Common myeloid progenitor, CD34-positive (primary cell): Measurements from ENCODE around the gene ITGAL.

ENCODE experiments used
- CTCF ChIA-PET: fragments of 350-600 bp; sonication (Branson Sonifier 250); formaldehyde crosslinking; loops from one replicate; lab custom pipeline; 2021; ENCODE audit warnings: antibody characterized with exemption; lab: Charles Lee
- POLR2A ChIA-PET: fragments of 350-600 bp; sonication (Branson Sonifier 250); formaldehyde crosslinking; loops from one replicate; lab custom pipeline; 2021; ENCODE audit warnings: antibody characterized with exemption; lab: Charles Lee
- DNase-seq, 3 donors: peaks; one replicate each; pipeline versions ENCODE4 v3.0.0 to v3.0.0-alpha.2; 2013
- H3K27ac ChIP-seq, 2 experiments: 1 replicate in 1 of 2; 2 replicates in 1 of 2; pipeline ENCODE4 v1.7.0; 2013; ENCODE audit warnings: inconsistent platforms in 2 of 2, low read length in 2 of 2, mild to moderate bottlenecking in 2 of 2, low read depth in 1 of 2, moderate library complexity in 1 of 2; ENCODE audit not compliant: severe bottlenecking in 2 of 2, insufficient read depth in 1 of 2, poor library complexity in 1 of 2
- H3K27me3 ChIP-seq, 5 experiments: replicated peaks in 2 of 5; 1 replicate in 3 of 5; 2 replicates in 2 of 5; pipeline versions ENCODE4 v1.6.1 to v1.7.0; 2013; ENCODE audit warnings: low read length in 4 of 5, mild to moderate bottlenecking in 2 of 5, moderate library complexity in 2 of 5, inconsistent platforms in 1 of 5; ENCODE audit not compliant: insufficient read depth in 5 of 5, control insufficient read depth in 4 of 5
- H3K36me3 ChIP-seq, 4 experiments: 1 replicate in 2 of 4; 2 replicates in 2 of 4; pipeline versions ENCODE4 v1.6.1 to v1.7.0; 2013; ENCODE audit warnings: low read length in 3 of 4, control low read depth in 1 of 4, mild to moderate bottlenecking in 1 of 4; ENCODE audit not compliant: control insufficient read depth in 4 of 4, insufficient read depth in 4 of 4
- H3K4me1 ChIP-seq, 4 experiments: 1 replicate in 3 of 4; 2 replicates in 1 of 4; pipeline versions ENCODE4 v1.6.1 to v1.7.1; 2013; ENCODE audit warnings: low read length in 3 of 4, mild to moderate bottlenecking in 3 of 4, control low read depth in 1 of 4, inconsistent platforms in 1 of 4, moderate library complexity in 1 of 4; ENCODE audit not compliant: control insufficient read depth in 4 of 4, insufficient read depth in 4 of 4; ENCODE audit errors: control extremely low read depth in 1 of 4
- H3K4me3 ChIP-seq, 7 experiments: 1 replicate in 4 of 7; 2 replicates in 3 of 7; pipeline versions ENCODE4 v1.5.1 to v1.7.0; 2013; ENCODE audit warnings: mild to moderate bottlenecking in 7 of 7, low read length in 6 of 7, moderate library complexity in 6 of 7, inconsistent platforms in 2 of 7, low read depth in 2 of 7, control low read depth in 1 of 7; ENCODE audit not compliant: insufficient read depth in 4 of 7, control insufficient read depth in 1 of 7; ENCODE audit errors: extremely low read depth in 1 of 7
- H3K9me3 ChIP-seq, 5 experiments: 1 replicate in 4 of 5; 2 replicates in 1 of 5; pipeline versions ENCODE4 v1.6.1 to v1.7.1; 2013; ENCODE audit warnings: low read length in 4 of 5, mild to moderate bottlenecking in 2 of 5, inconsistent platforms in 1 of 5, low read depth in 1 of 5, moderate library complexity in 1 of 5; ENCODE audit not compliant: control insufficient read depth in 4 of 5, insufficient read depth in 2 of 5; ENCODE audit errors: control extremely low read depth in 1 of 5
- WGBS: methylation state at CpG from one replicate; pipeline ENCODE4 v1.1.5; 2013; ENCODE audit not compliant: insufficient coverage; 5-methylcytosine and 5-hydroxymethylcytosine counted together

ITGAL gene

DNA sequence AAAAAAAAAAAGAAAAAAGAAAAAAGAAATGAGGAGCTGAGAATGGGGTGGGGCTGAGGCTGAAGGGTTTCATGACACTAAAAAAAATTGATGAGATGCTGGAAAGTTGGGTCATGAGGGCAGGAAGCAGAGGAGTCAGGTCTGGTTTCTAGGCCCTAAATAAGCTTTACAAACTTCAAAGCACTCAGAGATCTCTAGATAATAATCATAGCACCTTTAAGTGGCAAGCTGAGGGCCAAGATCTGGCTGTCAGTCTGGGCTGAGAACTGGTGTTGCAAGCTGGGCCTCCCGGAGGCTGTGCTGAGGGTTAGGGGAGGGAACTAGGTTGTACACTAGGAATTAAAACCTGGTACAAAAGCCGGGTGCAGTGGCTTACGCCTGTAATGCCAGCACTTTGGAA lies 79.2 kb downstream of the ITGAL start:
- DNase-seq: no peak
- no peaks in the 10 kb centered on the region for H3K27me3 ChIP-seq
- H3K4me3 ChIP-seq: no peak overlapping the region
- H3K27ac ChIP-seq: no peak overlapping the region
- H3K4me1 ChIP-seq: peaks cover 0 to 14% (median 11%) of the 10 kb centered on the region in 4 experiments
- no peaks in the 10 kb centered on the region for H3K9me3 ChIP-seq
- ChIA-PET POLR2A (interaction anchor here (0.7 kb wide), 1 partner anchor 17 kb away, joined by 3 read pairs; the partner anchor contains the start of gene ZNF747), CTCF (interaction anchor here (0.9 to 1.6 kb wide), 2 partner anchors 16 to 77 kb away, joined by 3 to 4 read pairs; no protein-coding TSS in a partner anchor)
- H3K36me3 ChIP-seq: peaks cover 0 to 34% (median 21%) of the 10 kb centered on the region in 4 experiments
- WGBS: 100% methylated on average over 3 of the region's 3 CpGs

DNA sequence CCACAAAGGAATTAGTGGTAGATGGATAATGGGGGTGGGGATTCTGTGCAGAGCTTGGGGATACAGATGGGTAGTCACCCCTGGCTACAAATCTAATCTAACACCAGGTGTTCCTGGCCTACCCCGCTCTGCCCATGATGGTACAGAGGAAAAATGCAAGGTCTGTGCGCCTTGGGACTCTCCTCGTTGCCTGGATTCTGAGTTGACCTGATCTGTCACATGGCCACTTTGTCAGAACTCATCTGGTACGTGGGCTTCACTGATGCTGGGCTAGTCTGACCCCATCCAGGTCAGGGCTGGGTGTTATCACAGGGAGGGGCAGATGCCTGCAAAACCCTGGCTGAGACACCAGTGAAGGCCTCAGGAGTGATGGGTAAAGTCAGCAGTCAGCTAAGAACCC lies 80.4 kb downstream of the ITGAL start:
- POLR2A ChIA-PET: interaction anchor here (0.8 kb wide), 1 partner anchor 17 kb away, joined by 3 read pairs; no protein-coding TSS in a partner anchor
- Histone ChIP-seq H3K4me1 (peaks cover 0 to 22% (median 20%) of the 10 kb centered on the region in 4 experiments), H3K36me3 (peaks cover 0 to 34% (median 20%) of the 10 kb centered on the region in 4 experiments), H3K27me3 (no peaks in the 10 kb centered on the region), H3K9me3 (no peaks in the 10 kb centered on the region), H3K27ac (peak overlapping the region in 1 of 2 experiments; percentile 15), H3K4me3 (no peak overlapping the region)
- CTCF ChIA-PET: interaction anchor here (0.9 to 1.2 kb wide), 2 partner anchors 15 to 79 kb away, joined by 3 to 4 read pairs; no protein-coding TSS in a partner anchor
- no peak for DNase-seq
- 85% methylated on average over 4 of the region's 4 CpGs for WGBS

DNA sequence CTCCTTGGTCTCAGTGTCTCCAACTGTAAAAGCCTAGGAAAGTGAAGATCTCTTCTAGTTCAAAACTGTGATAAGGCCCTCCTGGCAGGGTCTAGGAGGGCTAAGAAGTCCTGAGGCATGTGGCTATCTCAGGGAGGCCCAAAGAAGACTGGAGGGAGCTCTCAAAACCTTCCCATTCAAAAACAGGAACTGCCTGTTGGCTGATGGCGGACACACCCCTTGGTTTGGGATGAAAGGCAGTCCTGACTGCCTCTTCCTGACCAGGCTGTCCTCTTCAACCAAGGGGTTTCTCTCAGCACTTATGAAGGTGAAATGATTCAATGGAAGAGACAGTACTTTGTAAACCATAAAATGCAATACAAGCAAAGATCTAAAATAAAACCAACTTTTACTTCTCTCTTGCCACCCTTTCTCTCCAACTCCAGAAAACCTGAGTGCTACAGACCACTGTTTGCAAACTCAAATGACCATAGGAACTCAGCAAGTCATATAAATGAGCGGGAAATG lies 80.9 kb downstream of the ITGAL start:
- POLR2A ChIA-PET: interaction anchor here (0.8 kb wide), 1 partner anchor 18 kb away, joined by 3 read pairs; no protein-coding TSS in a partner anchor
- Histone ChIP-seq H3K36me3 (peaks cover 0 to 34% (median 19%) of the 10 kb centered on the region in 4 experiments), H3K4me3 (no peak overlapping the region), H3K27me3 (no peaks in the 10 kb centered on the region), H3K27ac (peak overlapping the region in 1 of 2 experiments; percentile 15), H3K4me1 (peaks cover 0 to 24% (median 20%) of the 10 kb centered on the region in 4 experiments), H3K9me3 (no peaks in the 10 kb centered on the region)
- CTCF ChIA-PET: interaction anchor here (0.9 to 1.4 kb wide), 5 partner anchors 16 to 79 kb away, joined by 3 to 4 read pairs (median 3); no protein-coding TSS in a partner anchor
- DNase-seq: no peak
- WGBS: 53% methylated on average over 2 of the region's 2 CpGs

DNA sequence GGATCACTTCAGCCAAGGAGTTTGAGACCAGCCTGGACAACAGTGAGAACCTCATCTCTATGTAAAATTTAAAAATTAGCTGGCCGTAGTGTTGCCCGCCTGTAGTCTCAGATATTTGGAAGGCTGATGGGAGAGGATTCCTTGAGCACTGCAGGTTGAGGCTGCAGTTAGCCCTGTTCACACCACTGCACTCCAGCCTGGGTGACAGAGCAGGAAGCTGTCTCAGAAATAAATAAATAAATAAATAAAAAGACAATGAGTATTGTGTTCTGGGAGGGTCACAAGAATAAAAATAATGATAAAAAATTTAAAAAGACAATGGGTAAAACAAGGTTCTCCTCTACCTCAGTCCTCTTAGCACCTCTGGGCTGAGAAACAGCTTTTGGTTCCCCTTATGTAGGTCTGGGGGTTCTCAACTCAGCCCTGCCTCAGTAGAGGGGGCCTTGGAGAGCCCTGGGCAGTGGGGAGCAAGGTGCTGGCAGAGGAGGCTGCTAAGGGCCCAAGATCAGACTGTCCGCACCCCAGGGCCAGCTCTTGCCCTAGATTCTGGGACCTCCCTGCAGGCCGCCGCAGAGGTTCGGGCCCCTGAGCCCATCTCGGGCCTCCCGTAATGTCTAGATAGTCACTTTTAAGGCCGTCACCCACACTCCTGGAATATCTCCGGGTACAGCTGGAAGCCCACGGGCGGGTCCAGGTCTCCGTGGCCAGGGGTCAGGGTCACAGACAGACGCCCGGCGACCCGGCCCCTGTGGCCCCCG lies 82.2 kb downstream of the ITGAL start:
- Histone ChIP-seq H3K27ac (no peak overlapping the region), H3K36me3 (peaks cover 0 to 34% (median 19%) of the 10 kb centered on the region in 4 experiments), H3K9me3 (no peaks in the 10 kb centered on the region), H3K27me3 (no peaks in the 10 kb centered on the region), H3K4me3 (no peak overlapping the region), H3K4me1 (peaks cover 0 to 28% (median 25%) of the 10 kb centered on the region in 4 experiments)
- WGBS: 98% methylated on average over 18 of the region's 18 CpGs
- POLR2A ChIA-PET: no interaction called here
- DNase-seq: no peak
- CTCF ChIA-PET: interaction anchor here (0.9 to 1.5 kb wide), 5 partner anchors 9 to 61 kb away, joined by 3 to 4 read pairs (median 3); no protein-coding TSS in a partner anchor

DNA sequence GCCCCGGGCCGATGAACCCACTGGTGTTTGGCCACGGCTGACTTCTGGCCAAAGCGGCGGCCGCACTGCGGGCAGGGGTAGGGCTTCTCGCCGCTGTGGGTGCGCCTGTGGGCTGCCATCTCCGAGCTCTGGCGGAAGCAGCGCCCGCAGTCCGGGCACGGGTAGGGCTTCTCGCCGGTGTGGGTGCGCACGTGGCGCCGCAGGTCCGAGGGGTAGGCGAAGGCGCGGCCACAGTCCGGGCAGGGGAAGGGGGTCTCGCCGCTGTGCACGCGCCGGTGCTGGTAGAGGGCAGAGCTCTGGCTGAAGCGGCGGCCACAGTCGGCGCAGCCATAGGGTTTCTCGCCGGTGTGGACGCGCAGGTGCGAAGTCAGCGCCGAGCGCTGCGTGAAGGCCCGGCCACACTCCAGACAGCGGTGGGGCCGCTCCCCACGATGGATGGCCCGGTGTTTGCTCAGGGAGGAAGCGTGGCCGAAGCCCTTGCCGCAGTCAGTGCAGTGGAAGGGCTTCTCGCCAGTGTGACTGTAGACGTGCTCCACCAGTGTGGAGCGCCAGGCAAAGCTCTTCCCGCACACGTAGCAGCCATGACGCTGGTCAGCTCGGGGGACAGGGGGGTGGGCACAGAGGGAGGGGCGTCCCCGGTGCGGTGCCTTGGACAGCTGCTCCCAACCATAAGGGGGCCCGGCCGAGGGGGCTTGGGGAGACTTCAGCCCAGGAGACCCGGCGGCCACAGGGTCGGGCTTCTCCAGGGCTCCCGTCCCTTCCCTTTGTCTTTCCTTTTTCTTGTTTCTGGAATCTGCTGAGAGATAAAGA lies 83.0 kb downstream of the ITGAL start:
- CTCF ChIA-PET: interaction anchor here (0.9 to 2.8 kb wide), 3 partner anchors 9 to 20 kb away, joined by 3 to 9 read pairs (median 4); no protein-coding TSS in a partner anchor
- Histone ChIP-seq H3K9me3 (no peaks in the 10 kb centered on the region), H3K27me3 (no peaks in the 10 kb centered on the region), H3K4me3 (no peak overlapping the region), H3K27ac (no peak overlapping the region), H3K4me1 (peaks cover 0 to 28% (median 25%) of the 10 kb centered on the region in 4 experiments), H3K36me3 (peaks cover 0 to 34% (median 19%) of the 10 kb centered on the region in 4 experiments)
- no peak for DNase-seq
- POLR2A ChIA-PET: no interaction called here
- WGBS: 98% methylated on average over 58 of the region's 69 CpGs

DNA sequence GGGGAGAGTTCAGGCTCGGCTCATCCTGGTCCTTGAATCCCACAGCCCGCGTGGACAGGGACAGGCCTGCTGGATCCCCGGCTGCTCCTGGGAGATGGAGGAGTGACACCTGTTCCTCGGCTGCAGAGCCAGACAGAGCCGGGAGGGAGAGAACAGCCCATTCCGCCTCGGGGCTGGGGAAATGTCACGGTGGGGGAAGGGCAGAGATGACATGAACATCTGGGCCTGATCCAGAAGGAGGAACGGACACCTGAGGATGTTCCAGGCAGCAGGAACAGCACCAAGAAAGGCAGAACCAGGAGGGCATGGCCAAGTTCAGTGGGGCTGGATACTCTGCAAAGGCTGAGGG lies 83.6 kb downstream of the ITGAL start:
- no peaks in the 10 kb centered on the region for H3K27me3 ChIP-seq
- 92% methylated on average over 7 of the region's 10 CpGs for WGBS
- no peak for DNase-seq
- peaks cover 0 to 32% (median 27%) of the 10 kb centered on the region in 4 experiments for H3K4me1 ChIP-seq
- no peak overlapping the region for H3K4me3 ChIP-seq
- peaks cover 0 to 34% (median 19%) of the 10 kb centered on the region in 4 experiments for H3K36me3 ChIP-seq
- POLR2A ChIA-PET: no interaction called here
- CTCF ChIA-PET: interaction anchor here (2.8 kb wide), 1 partner anchor 10 kb away, joined by 9 read pairs; no protein-coding TSS in a partner anchor
- no peaks in the 10 kb centered on the region for H3K9me3 ChIP-seq
- no peak overlapping the region for H3K27ac ChIP-seq
